ENCODE data around the gene PIGU. TPM values are rescaled to one million over a fixed set of nuclear protein-coding genes. Genes with fewer than 3 reads are reported as not detected.

The PIGU gene
- total and polyA plus RNA-seq, 2 of the 13 experiments (the other 11 are each of a cell fraction or from before 2014, with no cell fraction given) = 45.5 to 231 TPM

DNA sequence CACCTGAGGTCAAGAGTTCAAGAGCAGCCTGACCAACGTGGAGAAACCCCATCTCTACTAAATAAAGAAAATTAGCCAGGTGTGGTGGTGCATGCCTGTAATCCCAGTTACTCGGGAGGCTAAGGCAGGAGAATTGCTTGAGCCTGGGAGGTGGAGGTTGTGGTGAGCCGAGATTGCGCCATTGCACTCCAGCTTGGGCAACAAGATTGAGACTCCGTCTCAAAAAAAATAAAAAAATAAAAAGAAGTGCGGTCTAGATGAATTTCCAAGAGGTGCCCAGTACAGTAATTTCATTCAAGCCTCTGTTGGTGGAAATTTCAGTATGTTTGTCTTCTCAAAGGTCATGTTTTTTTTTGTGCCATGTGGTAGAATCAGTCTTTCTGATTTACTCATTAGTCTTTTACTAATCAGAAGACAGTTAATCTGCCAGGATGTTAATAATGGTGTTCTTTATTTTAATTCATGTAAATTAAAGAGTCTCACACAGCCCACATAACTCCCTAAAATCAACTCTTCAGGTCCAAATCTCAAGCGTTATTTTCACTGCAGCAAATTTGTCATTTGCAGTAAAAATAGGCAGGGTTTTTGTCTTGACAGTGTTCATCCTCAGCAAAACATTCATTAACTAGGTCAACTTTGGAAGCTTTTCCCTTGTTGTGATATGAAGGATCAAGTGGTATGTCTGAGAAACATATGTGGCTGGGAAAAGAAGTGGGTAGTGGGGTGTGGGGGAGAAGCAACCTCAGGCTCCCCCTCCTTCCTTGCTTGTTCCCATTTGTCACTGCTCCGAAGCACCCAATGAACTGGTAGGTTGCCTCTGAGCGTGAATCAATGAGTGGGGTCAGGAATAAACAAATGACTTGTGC lies 40.6 kb upstream of the PIGU start (continued):
- peak; percentile 66; the same call in 1 of the 2 replicates for TF ChIP-seq ZNF264 (CRISPR knock-in tag; IDR thresholded peaks at IDR 0.05)
- TF ChIP-seq SNAPC2 (CRISPR knock-in tag; IDR thresholded peaks at IDR 0.05) = peak; percentile 75; the same call in 1 of the 2 replicates
- TF ChIP-seq ZNF143 (CRISPR knock-in tag; IDR thresholded peaks at IDR 0.05) = no peak
- TF ChIP-seq, protein P1, sequence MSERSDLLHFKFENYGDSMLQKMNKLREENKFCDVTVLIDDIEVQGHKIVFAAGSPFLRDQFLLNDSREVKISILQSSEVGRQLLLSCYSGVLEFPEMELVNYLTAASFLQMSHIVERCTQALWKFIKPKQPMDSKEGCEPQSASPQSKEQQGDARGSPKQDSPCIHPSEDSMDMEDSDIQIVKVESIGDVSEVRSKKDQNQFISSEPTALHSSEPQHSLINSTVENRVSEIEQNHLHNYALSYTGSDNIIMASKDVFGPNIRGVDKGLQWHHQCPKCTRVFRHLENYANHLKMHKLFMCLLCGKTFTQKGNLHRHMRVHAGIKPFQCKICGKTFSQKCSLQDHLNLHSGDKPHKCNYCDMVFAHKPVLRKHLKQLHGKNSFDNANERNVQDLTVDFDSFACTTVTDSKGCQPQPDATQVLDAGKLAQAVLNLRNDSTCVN (CRISPR knock-in tag; IDR thresholded peaks at IDR 0.05; ENCODE audit: borderline replicate concordance) = peak; percentile 19; the same call in 1 of the 2 replicates
- no peak for TF ChIP-seq CREB1 (IDR thresholded peaks at IDR 0.05)
- peak; percentile 55 for TF ChIP-seq CREB1 (CRISPR knock-in tag; IDR thresholded peaks at IDR 0.05)
- TF ChIP-seq NFE2L2 (IDR thresholded peaks at IDR 0.05; ENCODE audit: low read length) = no peak
- TF ChIP-seq ZNF75D (CRISPR knock-in tag; IDR thresholded peaks at IDR 0.05; ENCODE audit: borderline replicate concordance) = no peak
- TF ChIP-seq CHCHD3 (CRISPR knock-in tag; IDR thresholded peaks at IDR 0.05) = no peak
- TF ChIP-seq MTA3 (CRISPR knock-in tag; IDR thresholded peaks at IDR 0.05) = no peak
- TF ChIP-seq TSC22D2 (CRISPR knock-in tag; IDR thresholded peaks at IDR 0.05; ENCODE audit: borderline replicate concordance) = no peak
- no peak for TF ChIP-seq ZNF777 (CRISPR knock-in tag; IDR thresholded peaks at IDR 0.05)
- TF ChIP-seq, protein P2, sequence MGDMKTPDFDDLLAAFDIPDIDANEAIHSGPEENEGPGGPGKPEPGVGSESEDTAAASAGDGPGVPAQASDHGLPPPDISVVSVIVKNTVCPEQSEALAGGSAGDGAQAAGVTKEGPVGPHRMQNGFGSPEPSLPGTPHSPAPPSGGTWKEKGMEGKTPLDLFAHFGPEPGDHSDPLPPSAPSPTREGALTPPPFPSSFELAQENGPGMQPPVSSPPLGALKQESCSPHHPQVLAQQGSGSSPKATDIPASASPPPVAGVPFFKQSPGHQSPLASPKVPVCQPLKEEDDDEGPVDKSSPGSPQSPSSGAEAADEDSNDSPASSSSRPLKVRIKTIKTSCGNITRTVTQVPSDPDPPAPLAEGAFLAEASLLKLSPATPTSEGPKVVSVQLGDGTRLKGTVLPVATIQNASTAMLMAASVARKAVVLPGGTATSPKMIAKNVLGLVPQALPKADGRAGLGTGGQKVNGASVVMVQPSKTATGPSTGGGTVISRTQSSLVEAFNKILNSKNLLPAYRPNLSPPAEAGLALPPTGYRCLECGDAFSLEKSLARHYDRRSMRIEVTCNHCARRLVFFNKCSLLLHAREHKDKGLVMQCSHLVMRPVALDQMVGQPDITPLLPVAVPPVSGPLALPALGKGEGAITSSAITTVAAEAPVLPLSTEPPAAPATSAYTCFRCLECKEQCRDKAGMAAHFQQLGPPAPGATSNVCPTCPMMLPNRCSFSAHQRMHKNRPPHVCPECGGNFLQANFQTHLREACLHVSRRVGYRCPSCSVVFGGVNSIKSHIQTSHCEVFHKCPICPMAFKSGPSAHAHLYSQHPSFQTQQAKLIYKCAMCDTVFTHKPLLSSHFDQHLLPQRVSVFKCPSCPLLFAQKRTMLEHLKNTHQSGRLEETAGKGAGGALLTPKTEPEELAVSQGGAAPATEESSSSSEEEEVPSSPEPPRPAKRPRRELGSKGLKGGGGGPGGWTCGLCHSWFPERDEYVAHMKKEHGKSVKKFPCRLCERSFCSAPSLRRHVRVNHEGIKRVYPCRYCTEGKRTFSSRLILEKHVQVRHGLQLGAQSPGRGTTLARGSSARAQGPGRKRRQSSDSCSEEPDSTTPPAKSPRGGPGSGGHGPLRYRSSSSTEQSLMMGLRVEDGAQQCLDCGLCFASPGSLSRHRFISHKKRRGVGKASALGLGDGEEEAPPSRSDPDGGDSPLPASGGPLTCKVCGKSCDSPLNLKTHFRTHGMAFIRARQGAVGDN (CRISPR knock-in tag; IDR thresholded peaks at IDR 0.05) = peak; percentile 31; the same call in 1 of the 2 replicates
- TF ChIP-seq, protein P3, sequence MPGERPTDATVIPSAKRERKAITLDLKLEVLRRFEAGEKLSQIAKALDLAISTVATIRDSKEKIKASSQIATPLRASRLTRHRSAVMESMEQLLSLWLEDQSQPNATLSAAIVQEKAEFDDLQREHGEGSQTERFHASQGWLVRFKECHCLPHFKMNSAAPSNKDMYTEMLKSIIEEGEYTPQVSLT (CRISPR knock-in tag; IDR thresholded peaks at IDR 0.05; ENCODE audit: borderline replicate concordance, low read depth) = no peak
- no peak for TF ChIP-seq ZNF784 (CRISPR knock-in tag; IDR thresholded peaks at IDR 0.05; ENCODE audit: borderline replicate concordance)
- no peak for TF ChIP-seq LBX2 (CRISPR knock-in tag; IDR thresholded peaks at IDR 0.05; ENCODE audit: borderline replicate concordance)
- no peak for TF ChIP-seq ZNF563 (CRISPR knock-in tag; IDR thresholded peaks at IDR 0.05)
- TF ChIP-seq ZBTB8A (CRISPR knock-in tag; IDR thresholded peaks at IDR 0.05; ENCODE audit: borderline replicate concordance, low read depth) = no peak
- no peak for TF ChIP-seq FOXK2 (IDR thresholded peaks at IDR 0.05)
- no peak for TF ChIP-seq SMARCC2 (IDR thresholded peaks at IDR 0.05)
